Occipital lobe (tissue), 2 donors: ENCODE measurements around the gene MARCHF9. TPM values are rescaled to one million over a fixed set of nuclear protein-coding genes. Genes with fewer than 3 reads are reported as not detected.
A peak's percentile ranks its signal among the peaks of the same experiment; 100 is the strongest.

ENCODE experiments used
- DNase-seq: peaks from one replicate; lab custom pipeline; 2025; lab: John Stamatoyannopoulos, UW
- total RNA-seq: library from RNA; depleted of rRNA; stranded (reverse); fragments of >200 nt; gene quantifications from one replicate; pipeline ENCODE4 v1.2.3, GENCODE V29; 2014

MARCHF9 gene
- total RNA-seq, 1 donor from 2014 or later, result 15.9 TPM

DNA sequence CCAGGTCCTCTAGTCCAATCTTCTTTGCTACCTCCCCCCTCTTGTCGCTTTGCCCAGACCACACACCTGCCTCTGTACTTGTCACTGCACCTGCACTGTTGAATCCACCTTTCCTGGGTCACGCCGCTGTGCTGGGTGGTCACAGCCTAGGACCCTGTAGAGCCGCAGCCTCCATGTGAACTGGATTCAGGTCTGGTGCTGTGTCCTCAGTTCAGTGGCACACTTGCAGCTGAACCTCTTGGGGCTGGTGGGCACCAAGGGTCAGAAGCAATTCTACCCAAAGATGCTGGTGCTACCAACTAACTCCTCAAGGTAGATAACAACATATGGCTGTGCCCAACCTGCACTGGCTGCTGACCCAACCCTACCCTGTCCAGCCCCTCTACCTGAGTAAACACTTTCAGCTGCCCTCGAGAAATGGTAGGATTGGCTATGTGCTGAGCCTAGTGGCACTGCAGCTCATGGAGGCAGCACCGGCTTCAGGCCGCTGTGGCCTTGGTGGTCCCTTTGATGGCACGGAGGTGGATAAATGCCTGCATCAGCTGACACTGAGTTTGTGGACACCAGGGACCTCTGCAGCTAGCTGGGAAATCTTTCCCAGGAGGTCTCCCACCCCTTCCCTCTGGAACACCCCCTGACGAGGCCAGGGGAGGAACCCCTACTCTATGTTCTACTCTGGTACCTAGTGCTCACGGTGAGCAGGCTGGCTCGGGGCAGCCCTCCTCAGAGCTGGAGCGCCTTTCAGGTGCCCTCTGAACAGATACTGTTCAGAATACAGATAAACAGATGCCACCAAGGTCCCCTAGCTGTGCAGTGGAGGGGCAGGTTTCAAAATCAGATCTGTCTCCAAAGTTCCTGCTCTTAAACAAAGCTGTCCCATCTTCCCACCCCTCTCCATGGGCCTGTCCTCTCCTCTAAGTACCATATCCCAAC lies 30.6 kb upstream of the MARCHF9 start:
- no peak for DNase-seq

DNA sequence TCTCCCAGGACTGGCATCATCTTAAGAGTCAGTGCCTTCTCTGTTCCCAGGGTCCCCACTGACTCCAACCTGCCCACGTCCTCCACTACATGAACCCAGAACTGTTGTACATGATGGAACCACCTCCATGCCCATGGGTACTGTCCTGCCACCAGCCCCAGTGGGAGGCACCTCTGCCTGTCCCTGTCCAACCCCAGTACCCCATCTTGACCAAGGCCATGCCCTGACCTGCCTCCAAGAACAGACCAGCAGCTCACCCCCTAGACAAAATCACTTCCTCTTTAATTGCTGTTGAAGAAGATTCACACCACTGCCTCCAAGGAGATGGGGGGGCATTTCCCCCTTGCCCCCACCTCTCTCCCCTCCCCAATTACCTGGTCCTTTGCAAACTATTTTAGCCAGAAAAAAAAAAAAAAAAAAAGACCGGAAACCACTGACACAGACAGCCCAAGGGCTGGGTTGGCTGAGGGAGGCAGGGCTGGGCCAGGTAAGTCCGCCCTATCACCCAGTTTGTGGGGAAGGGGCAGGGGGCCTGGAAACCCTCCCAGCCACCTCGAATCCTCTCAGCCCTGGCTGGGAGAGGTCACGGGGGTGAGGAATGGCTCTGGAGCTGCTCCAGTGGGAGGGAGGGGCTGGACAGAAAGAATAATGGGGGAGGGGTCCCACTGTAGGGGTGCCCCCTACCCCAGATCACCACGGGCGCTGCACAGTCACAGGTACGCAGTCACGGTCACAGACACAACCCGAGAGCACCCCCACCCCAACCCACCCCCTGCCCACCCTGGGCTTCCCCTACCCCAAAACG lies 29.8 kb upstream of the MARCHF9 start:
- DNase-seq, result no peak

DNA sequence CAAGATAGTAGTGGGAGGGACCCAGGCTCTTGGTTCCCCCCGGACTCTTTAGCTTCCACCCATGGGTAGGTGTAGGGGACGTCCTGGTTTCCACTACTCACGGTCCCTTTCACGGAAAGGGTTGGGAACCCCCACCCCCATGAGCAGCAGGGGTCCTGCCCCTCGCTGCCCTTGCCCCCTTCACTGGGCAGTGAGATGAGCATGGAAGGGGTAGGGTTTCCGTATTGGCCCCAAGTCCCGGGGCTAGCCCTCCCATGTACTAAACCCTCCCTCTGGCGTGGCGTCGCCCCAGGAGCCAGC lies 29.1 kb upstream of the MARCHF9 start:
- DNase-seq, result no peak

DNA sequence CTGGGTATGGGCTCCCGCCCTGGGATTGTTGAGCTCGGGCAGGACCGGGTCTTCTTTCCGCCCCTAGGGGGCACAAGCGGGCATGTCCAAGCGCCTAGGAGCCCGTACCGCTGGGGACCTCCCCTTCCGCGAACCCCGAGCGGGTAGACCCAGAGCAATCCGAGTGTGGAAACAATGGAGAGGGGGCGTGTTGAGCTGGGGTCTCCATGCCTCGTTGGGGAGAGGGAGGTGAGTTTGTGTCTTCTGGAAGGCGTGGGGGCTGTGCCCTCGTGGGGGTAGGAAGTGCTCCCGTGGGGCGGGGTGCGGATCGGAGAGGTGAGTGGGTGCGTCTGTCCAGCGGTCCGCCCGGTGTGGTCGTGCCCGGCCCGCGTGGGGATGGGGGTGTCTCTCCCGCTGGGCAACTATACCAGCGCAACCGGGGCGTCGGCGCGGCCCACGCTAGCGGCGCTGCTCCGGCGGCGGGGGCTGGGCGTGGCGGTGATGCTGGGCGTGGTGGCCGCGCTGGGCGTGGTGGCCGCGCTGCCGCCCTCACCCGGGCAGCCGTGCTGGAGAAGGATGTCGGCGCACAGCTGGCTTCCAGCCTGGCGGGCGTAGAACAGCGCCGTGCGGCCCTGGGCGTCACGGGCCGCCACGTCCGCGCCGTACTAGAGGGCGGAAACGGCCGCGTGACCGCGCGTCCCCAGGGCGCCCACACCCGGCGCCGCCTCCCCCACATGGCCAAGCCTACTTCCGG lies 28.6 kb upstream of the MARCHF9 start:
- peak; percentile 22 for DNase-seq

DNA sequence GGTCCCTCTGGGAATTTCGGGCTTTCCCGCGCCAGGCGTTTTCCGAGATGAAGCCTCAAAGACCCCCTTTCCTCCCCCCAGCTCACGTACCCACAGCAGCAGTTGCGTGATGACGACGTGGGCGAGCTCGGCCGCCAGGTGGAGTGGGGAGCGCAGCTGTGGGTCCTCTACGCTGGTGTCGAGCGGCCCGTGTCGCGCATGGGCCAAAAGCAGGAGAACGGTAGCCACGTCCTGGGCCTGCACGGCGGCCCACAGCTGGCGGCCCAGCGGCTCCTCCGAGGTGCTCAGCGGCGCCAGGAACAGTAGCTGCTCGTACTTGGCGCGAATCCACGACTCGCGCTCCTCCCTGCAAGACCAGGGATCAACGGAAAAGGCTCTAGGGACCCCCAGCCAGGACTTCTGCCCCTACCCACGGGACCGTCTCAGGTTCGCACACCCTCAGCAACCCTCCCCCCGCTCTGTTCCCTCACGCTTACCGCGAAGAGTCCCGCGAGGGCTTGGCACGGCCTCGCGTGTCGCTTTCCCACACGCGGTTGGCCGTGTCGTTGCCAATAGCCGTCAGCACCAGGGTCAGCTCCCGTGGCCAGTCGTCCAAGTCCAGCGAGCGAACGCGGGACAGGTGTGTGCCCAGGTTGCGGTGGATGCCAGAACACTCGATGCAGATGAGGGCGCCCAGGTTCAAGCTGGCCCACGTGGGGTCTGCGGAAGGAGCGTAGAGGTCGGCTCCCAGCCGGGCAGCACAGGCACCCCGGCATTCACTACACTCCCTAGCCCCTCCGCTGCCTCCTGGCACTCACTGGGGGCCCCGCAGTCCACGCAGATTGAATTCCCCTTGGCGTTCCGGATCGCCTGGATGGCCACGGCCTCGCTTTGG lies 27.8 kb upstream of the MARCHF9 start:
- no peak for DNase-seq

DNA sequence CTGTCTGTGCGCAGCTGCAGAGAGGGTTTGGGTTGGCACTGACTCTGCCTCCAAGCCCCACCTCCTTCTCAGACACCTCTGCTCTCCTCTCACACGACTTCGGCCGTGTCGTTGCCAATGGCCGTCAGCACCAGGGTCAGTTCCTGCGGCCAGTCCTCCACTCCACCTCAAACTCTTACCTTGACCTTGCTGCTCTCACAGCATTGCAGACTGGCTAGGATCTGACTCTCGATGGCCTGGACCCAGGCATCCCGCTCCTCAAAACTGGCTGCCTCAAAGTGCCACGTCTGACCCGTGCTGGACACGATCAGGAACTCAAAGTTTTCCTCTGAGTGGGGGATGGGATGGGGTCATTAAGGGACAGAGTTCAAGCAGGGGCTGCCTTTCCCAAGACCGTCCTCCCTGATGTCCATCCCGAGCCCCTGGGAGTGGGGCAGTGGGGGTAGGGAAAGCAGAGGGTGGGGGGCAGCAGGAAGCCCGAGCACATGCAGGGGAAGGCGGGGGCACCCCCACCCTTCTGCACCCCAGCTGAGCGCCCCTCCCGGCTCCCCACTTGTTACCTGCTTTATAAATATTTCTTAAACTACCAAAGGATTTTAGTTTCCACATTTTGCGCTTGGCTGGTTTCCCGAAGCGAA lies 27.0 kb upstream of the MARCHF9 start:
- no peak for DNase-seq

DNA sequence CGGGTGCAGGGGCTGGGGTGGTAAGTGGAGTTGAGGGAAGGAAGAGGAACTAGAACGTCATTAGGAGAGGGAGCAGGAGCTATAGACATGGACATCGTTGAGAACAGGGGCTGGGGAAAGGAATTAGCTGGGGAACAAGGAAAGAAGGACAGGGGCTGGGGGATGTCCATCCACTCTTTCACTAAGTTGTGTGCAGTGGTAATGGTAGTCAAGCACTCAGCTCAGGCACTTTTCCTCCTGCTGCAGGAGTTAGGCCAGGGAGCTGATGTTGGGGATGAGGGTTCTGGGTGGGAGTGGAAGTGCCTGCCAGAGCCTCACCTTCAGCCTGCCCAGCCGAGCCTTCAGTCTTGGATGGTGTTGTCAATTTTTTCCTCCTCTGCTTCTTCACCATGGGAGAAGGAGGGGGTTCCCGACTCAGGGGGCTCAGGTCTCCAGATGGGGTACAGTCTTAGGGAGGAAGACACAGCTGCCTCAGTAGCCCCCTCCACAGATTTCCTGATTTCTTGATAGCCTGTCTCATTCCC lies 25.5 kb upstream of the MARCHF9 start:
- no peak for DNase-seq

DNA sequence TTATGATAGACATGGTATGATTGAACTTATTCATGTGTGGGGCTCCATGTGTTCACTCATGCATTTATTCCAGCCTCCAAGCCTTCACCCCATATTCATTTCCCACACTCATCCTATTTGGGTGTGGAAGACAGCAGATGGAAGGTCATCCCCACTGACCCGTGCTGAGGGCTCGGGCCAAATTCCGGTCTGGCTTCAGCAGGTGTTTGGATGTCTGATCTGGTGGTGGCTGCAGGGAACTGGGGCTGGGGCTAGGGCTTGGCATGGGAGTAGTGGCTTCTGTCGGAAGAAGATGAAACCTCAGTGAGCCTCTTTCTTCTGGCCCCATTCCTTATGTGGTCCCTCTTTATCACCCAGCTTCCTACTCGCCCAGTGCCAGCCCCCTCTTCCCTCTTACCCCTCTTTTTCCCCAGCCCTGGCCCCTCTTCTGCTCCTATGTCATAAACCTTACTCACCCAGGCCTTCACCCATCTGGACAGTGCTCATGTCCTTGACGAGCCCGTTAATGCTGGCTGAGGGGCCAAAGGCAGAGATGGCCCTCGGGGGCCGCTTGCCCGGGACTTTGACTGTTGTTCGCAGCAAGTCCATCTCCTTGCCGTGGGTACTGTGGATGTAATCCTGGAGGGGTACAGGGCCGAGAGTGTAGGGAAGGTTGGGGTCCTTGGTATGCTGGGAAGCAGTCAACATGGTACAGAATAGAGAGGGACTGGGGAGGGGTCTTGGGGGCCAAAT lies 24.4 kb upstream of the MARCHF9 start:
- no peak for DNase-seq

DNA sequence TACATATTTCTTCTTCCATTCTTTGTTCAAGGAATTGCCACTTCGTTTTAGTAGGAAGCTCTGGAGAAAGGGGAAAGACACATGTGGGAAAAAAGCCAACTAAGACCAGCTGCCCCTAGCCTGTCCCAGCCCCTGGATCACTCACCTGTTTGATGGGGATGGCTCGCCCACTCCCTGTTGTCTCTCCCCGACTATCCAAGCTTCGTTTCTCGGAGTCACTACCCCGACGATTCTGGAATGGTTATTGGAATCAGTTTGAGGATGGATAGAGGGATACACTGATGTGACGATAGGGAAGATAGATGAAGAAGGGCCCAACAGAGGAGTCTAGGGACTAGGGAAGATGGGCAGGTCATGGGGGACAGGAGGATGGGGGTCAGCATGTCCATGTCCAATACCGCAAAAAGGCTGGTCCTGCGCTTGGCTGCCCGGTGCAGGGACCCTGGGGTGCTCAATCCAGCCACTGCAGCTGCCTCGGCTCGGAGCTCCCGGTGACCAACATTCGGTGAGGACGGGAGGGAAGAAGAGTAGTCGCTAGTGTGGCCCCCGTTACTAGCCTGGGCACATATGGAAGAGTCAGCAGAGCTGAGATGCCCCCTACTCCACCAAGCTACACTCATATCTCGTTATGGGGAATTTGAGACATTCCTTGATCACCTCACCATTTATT lies 23.4 kb upstream of the MARCHF9 start:
- DNase-seq, result no peak

DNA sequence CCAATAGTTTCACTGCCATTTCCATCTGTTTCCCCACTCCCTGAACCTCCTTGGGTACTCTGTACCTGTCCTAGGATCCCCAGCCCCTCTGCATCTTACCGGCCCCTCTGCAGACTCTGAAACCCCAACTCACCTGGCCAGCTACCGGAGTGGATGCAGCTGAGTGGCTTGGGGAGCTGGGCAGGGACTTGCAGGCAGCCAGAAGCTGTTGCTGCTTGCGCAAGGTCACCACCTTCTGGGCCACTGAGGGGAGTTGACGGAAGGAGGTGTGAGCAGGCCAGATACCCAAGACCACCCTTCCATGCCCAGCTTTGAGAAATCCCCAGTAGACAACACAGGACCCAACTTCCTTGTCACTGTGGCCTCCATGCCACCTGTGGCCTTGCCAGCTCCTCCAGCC lies 22.6 kb upstream of the MARCHF9 start:
- no peak for DNase-seq

DNA sequence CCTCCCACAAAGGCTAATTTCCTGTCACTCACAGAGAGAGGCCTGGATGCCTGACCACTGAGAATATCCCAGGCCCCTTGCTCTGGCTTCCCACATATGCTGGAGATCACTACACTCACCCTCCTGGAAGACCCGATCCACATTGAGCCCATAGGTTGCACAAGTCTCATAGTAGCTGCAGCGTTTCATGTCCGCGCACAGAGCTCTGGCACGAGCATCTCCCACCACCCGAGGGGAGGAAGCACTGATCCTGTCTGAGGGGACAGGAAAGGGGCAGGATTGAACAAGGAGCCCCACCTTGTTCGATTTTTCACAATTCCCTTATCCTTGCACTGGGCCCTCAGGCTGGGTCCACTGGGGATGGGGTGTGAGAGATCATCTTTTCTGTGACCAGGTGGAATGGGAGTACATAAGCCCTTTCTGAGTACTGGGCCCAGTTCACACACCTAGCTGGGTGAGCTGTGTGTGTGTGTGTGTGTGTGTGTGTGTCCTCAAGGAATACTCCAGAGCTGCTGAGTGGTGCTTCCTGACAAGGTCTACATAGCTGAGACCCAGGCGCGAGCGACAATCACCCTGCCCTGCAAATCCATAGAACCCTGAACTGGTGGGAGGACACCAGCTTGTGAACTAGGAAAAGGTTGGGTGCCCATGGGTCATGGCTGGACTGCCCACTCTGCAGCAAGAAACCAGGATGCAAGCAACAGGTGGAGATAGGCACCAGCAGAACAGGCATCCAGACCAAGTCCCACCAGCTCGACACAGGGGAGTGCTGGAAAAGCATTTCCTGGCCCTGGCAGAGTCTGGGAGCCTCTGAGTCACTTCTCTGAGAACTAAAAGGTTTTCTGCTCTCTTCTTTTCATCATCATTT lies 21.9 kb upstream of the MARCHF9 start:
- DNase-seq, result no peak

DNA sequence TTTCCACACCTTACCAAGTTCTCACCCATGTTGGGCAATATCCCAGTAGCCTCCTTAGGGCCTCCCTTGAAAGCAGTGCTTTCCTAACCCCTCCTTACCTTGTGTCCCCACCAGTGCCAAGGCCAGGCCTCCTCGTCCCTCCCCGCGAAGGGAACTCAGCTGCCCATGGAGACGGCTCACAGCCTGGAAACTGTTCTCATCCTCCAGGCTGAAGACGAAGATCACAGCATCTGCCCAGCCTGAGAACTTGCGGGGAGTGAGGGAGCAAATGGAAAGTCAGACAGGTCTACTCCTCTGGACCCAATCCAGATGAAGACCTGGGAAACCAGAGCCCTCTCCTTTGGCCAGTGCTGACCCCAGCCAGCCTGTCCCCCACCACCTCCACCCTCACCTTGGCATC lies 21.0 kb upstream of the MARCHF9 start:
- DNase-seq, result no peak

DNA sequence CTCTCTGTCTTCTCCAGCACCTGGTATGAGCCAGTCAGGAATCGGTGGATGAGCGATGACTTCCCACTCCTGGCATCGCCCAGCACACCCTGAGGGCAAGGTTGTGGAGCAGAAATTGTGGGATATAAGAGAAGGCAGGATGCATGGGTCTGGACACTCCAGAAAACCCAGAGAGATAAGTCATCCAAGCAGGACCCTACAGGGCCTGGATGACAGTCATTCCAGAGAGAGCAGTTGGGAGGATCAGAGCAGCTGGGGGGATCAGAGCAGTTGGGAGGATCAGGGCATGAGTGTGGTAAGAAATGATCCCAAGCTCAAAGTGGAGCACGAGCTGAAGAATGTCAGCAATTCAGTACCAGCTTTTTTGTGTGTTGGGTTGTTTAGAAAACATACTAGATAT lies 20.3 kb upstream of the MARCHF9 start:
- no peak for DNase-seq

DNA sequence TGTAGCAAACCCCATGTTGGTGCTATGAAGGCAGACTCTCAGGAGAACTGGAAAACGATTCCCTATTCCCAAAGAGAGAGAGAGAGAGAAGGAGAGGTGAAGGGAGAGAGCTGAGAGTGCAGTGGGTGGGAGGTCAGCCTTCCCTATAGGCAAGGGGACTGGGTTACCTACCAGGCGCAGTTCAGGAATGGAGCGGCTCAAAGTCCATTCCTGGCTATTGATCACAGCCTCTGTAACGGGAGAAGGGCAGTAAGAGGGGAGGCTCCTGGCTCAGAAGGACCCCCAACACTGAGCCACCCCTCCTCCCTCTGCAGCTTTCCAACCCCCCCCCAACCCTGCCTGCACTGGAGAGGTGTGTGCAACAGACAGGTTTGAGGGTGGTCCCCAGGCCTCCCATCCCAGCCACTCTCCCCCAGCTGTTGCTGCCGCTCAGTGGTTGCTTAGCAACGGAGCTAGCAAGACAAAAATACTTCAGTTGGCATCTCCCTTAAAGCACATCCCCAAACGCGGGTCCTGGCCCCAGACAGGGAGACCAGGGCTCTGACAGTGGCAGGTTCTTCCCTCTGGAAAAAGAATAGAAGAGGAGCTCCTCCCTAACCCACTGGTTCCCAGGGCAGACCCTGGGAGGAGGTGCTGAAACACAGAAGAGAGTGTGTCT lies 19.6 kb upstream of the MARCHF9 start:
- DNase-seq, result no peak

DNA sequence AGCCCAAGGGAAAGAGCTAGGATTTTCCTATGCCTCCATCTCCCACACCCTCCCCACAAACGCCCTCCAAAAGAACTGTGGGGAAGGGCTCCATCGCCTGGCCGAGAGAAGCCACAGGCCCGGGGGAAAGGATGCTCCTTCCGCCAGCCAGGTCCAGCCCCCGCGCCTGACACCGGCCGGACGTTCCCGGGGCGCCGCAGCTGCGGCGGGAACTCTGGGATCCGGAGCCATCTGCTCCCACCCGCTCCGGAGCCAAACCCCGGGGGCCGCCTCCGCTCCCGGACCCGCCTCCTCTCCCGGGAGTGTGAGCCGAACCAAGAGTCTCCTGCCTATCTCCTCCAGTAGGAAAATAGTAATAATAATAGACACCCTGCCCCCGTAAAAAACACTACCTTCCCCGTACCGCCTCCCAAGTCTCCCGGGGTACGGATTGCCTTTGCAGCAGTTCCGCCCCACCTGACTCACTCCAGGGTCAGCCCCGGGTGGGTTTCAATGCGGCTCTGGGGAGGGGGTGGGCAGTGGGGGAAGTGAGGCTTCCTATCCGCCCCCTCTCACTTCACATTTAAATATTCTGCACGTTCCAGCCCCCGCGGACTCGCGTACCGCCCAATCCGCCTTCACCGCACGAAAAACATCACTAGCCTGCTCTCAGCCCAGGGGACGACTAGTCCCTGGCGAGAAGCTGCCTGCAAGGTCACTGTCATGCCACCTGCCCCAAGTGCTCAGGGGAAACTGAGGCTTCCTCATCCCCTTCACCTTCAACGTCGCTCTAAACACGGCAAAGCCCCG lies 18.8 kb upstream of the MARCHF9 start:
- peak; percentile 71 for DNase-seq

DNA sequence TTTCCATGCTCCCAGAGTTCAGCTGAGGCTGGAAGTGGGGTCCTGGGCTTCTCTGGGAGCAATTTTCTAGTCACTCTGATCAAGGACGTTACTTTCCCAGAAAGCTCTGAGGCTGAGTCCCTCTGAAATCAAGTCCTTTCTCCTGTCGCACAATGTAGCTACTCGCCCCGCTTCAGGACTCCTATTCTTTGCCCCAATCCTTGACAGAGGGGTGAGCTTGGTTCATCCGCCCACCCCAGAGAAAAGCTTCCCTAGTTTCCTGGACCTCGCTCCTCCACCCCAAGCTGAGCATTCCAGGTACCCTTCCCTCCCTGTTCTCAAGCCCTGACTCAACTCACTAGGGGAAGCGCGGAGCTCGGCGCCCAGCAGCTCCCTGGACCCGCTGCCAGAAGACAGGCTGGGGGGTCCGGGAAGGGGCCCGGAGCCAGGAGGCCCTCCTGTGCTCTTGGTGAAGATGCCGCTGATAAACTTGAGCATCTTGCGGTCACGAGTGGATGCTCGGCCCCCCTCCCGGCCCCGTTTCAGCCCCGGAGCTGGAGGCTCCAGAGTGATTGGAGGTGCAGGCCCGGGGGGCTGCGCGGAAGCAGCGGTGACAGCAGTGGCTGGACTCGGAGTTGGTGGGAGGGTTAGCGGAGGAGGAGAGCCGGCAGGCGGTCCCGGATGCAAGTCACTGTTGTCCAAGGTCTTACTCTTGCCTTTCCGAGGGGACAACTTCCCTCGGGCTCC lies 18.0 kb upstream of the MARCHF9 start:
- no peak for DNase-seq
